Smooth muscle cell (in vitro differentiated cells): ENCODE results near the gene PLEKHG5. TPM values are rescaled to one million over a fixed set of nuclear protein-coding genes. Genes with fewer than 3 reads are reported as not detected.

Experiments used
- DNase-seq: peaks from one replicate; lab custom pipeline; 2025; ENCODE audit not compliant: unreplicated experiment; lab: John Stamatoyannopoulos, UW
- H2AFZ ChIP-seq: fragments of 200-600 bp; sonication (generic); 2 replicates; pipeline ENCODE4 v1.6.0; 2016; ENCODE audit warnings: antibody characterized with exemption, low read depth, mild to moderate bottlenecking
- H3F3A ChIP-seq: fragments of 200-600 bp; sonication (generic); 2 replicates; pipeline ENCODE4 v1.6.0; 2017; ENCODE audit warnings: antibody characterized with exemption, low read depth
- H3K27ac ChIP-seq: fragments of 200-600 bp; sonication (generic); 2 replicates; pipeline ENCODE4 v1.5.1; 2016; ENCODE audit warnings: low read depth, mild to moderate bottlenecking
- H3K27me3 ChIP-seq: fragments of 200-600 bp; sonication (generic); 2 replicates; pipeline ENCODE4 v1.6.1; 2016; ENCODE audit warnings: low read depth, mild to moderate bottlenecking
- H3K36me3 ChIP-seq: fragments of 200-600 bp; sonication (generic); 2 replicates; pipeline ENCODE4 v1.5.1; 2016; ENCODE audit warnings: low read depth
- H3K4me1 ChIP-seq: fragments of 200-600 bp; sonication (generic); 2 replicates; pipeline ENCODE4 v1.5.1; 2016; ENCODE audit warnings: low read depth
- H3K4me2 ChIP-seq: fragments of 200-600 bp; sonication (generic); 2 replicates; pipeline ENCODE4 v1.6.0; 2016; ENCODE audit warnings: mild to moderate bottlenecking
- H3K4me3 ChIP-seq: fragments of 200-600 bp; sonication (generic); 2 replicates; pipeline ENCODE4 v1.5.1; 2016; ENCODE audit warnings: mild to moderate bottlenecking
- H3K79me2 ChIP-seq: fragments of 200-600 bp; sonication (generic); 2 replicates; pipeline ENCODE4 v1.6.0; 2016; ENCODE audit warnings: low read depth, mild to moderate bottlenecking
- H3K9ac ChIP-seq: fragments of 200-600 bp; sonication (generic); 2 replicates; pipeline ENCODE4 v1.6.0; 2016; ENCODE audit warnings: low read depth
- H3K9me3 ChIP-seq: fragments of 200-600 bp; sonication (generic); replicated peaks from 2 replicates; pipeline ENCODE4 v1.5.1; 2016; ENCODE audit warnings: low read depth
- H4K20me1 ChIP-seq: fragments of 200-600 bp; sonication (generic); 2 replicates; pipeline ENCODE4 v1.6.0; 2016; ENCODE audit warnings: low read depth
- CTCF ChIP-seq: fragments of 200-600 bp; sonication (generic); IDR thresholded peaks from 2 replicates; pipeline ENCODE4 v1.5.1; 2017; ENCODE audit warnings: borderline replicate concordance, mild to moderate bottlenecking, antibody characterized with exemption; ENCODE audit not compliant: insufficient read depth, poor library complexity, severe bottlenecking
- WGBS: methylation state at CpG from one replicate; pipeline ENCODE4 v1.1.7; 2016; ENCODE audit warnings: low lambda C conversion rate; 5-methylcytosine and 5-hydroxymethylcytosine counted together
- polyA plus RNA-seq: library from polyadenylated mRNA; unstranded; fragments of >200 nt; fragmentation: Nextera tagmentation; extraction: Ambion mirVana; gene quantifications from 2 replicates; pipeline ENCODE4 v1.2.1, GENCODE V29; 2016
- total RNA-seq: library from RNA; depleted of rRNA; stranded (reverse); fragments of >200 nt; gene quantifications from 2 replicates; pipeline ENCODE4 v1.2.3, GENCODE V29; 2014

The PLEKHG5 gene
- total and polyA plus RNA-seq, 2 experiments from 2014 or later: 10.6 to 14.5 TPM

DNA sequence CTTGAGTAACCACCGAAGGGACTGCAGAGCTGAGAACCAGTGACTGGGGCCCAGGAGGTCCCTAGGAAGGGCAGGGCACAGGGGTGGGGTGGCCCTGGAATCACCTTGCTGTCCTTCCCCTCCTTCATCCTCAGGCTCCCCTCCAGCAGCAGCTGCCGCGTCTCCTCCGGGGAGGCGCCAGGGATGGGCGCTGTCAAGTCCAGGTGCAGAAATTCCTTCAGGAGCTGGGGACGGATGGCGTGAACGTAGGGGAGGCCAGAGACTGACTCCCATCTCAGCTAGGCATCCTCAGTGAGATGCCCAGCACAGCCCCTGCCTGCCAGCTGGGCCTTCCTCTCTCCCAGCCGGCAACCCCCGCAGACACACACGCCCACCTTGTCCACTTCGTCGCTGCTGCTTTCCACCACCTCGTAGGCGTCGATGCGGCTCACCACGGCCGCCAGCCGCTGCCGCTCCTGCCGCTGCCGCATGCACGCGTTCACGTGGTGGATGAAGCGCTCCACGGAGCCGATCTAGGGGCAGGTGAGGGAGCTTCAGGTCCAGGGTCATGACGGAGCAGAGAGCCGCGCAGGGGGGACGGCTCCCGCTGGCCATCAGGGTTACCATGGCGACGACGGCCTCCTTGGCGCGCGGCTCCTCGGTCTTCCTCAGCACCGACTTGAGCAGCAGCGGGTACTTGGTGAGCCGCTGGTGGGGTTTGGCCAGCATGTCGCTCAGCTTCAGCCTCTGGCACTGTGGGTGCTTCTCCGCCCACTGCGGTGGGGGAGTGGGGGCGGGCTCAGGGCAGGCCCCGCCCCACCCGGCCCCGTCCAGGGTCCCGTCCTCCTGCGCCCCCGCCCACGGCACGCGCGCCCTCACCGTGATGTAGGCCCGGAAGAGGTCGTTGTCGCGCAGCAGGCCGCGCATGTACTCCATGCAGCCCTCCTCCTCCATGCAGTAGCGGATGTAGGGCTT, 21.1 kb downstream of the PLEKHG5 start:
- Histone ChIP-seq H3K27ac (no peak overlapping the region), H3K4me2 (no peak overlapping the region), H3K4me3 (no peak overlapping the region), H3K9me3 (no peaks in the 10 kb centered on the region), H3K36me3 (no peaks in the 10 kb centered on the region), H3K79me2 (no peaks in the 10 kb centered on the region), H3K4me1 (no peaks in the 10 kb centered on the region), H2AFZ (no peak overlapping the region), H3F3A (no peaks in the 10 kb centered on the region), H3K27me3 (no peaks in the 10 kb centered on the region), H3K9ac (no peak overlapping the region), H4K20me1 (peaks cover 42% of the 10 kb centered on the region)
- no peak for TF ChIP-seq CTCF
- DNase-seq: no peak
- 90% methylated on average over 38 of the region's 67 CpGs for WGBS

DNA sequence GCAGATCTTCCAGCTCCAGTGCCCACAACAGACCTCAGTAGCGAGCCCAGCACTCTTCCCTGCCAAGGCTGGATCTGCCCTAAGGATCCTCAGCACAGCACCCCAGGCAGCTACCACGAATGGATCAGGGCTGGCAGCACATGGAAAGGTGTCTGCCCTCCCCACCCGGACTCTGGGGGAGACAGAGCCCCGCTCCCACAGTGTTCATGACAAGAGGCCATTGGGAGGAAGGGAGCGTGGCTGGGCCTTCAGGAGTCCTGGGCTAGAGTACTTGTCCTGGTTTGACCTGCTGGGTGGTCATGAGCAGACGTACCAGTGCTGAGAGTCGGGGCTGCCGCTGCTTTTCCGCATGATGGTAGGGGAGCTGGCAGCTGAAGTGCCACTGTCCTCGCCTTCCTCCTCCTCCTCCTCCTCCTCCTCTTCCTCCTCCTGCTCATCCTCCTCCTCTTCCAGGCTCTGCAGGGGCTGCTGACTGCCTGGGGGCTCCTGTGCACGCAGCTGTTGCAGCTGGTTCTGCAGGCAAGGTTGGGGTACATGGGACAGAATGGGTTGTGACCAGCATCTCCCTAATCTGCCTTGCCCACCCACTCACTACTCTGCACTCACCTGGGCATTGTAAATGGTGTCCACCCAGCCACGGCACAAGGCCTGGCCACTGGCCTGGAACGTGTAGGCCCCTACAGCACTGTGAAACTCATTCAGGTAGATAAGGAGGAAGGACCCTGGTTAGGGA, 22.6 kb downstream of the PLEKHG5 start:
- Histone ChIP-seq H3K27me3 (no peaks in the 10 kb centered on the region), H4K20me1 (peaks cover 39% of the 10 kb centered on the region), H3K4me2 (no peak overlapping the region), H3F3A (no peaks in the 10 kb centered on the region), H2AFZ (no peak overlapping the region), H3K4me1 (no peaks in the 10 kb centered on the region), H3K9me3 (no peaks in the 10 kb centered on the region), H3K27ac (no peak overlapping the region), H3K9ac (no peak overlapping the region), H3K4me3 (no peak overlapping the region), H3K79me2 (no peaks in the 10 kb centered on the region), H3K36me3 (no peaks in the 10 kb centered on the region)
- no peak for TF ChIP-seq CTCF
- no peak for DNase-seq
- 94% methylated on average over 13 of the region's 13 CpGs for WGBS

DNA sequence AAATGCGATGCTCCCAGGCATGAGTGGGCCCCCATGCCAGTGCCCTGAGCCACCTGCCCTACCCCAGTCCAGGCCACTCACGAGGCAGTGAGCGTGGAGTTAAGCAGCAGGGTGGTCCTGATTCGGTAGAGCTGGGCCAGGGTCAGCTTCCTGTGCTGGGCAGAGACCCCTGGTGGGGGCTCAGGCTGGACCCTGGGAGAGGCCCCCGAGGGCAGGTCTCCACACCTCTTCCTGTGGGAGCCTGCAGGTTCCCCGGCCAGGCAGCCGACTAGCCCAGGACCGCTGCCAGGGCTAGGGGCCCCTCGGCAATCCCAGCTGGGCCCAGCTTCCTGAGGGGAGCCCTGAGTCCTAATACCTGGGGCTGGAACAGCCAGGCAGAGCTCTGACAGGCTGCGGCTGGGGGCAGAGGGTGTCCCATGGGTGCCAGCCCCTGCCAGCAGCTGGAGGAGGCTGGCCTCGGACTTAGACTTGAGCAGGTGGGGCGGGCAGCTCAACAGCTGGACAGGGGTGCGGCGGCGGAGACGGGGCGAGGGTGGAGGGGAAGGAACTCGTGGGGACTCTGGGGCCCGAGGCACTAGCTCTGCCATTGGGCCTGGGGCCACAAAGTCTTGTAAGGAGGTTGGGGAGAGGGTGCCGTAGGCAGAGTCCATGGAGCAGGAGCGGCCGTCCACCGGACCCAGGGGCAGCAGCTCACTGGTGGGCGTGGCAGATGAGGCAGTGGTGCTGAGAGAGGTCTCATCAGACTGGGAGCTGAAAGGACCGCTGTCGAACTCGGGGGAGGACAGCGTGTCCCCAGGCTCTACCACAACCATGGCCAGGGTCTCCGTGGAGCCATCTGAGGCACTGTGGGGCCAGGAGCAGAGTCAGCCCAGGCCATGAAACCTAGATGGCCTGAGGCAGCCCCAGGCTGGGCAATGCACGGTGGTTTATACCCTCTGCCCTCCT, 23.5 kb downstream of the PLEKHG5 start:
- no peak overlapping the region for H2AFZ ChIP-seq
- no peak overlapping the region for H3K27ac ChIP-seq
- H3K9me3 ChIP-seq: no peaks in the 10 kb centered on the region
- 92% methylated on average over 30 of the region's 30 CpGs for WGBS
- H4K20me1 ChIP-seq: peaks cover 40% of the 10 kb centered on the region
- no peaks in the 10 kb centered on the region for H3K36me3 ChIP-seq
- H3K4me3 ChIP-seq: no peak overlapping the region
- no peaks in the 10 kb centered on the region for H3K4me1 ChIP-seq
- no peak overlapping the region for H3K9ac ChIP-seq
- H3F3A ChIP-seq: no peaks in the 10 kb centered on the region
- H3K27me3 ChIP-seq: no peaks in the 10 kb centered on the region
- H3K4me2 ChIP-seq: no peak overlapping the region
- no peak for DNase-seq
- H3K79me2 ChIP-seq: no peaks in the 10 kb centered on the region
- TF ChIP-seq CTCF: no peak
